ENCODE results near the gene GEMIN4.
"Not testable (repeated sequence)": the region's sequence is repeated elsewhere in the genome, so short reads cannot be mapped to it uniquely, and the experiment has no call there.

GEMIN4 gene

GRCh38 chr17:704111-704864 is 47.8 kb downstream of the GEMIN4 start:
- Histone ChIP-seq H3K4me3 (ENCODE audit: low read depth, low read length) (no peak overlapping the region), H3K27ac (no peak overlapping the region), H3K9me3 (ENCODE audit: severe bottlenecking) (no peaks in the 10 kb centered on the region), H3K27me3 (ENCODE audit: insufficient read depth, low read depth, severe bottlenecking) (no peaks in the 10 kb centered on the region), H3K36me3 (peaks cover 21% of the 10 kb centered on the region)
- DNase-seq, result no peak
- no peak for TF ChIP-seq CTCF (IDR thresholded peaks at IDR 0.05; ENCODE audit: low read depth, low read length)

GRCh38 chr17:703081-703875 is 48.8 kb downstream of the GEMIN4 start:
- H3K4me3 ChIP-seq (ENCODE audit: low read depth, low read length), result no peak overlapping the region
- TF ChIP-seq CTCF (IDR thresholded peaks at IDR 0.05; ENCODE audit: low read depth, low read length), result no peak
- H3K27ac ChIP-seq, result no peak overlapping the region
- no peaks in the 10 kb centered on the region for H3K9me3 ChIP-seq (ENCODE audit: severe bottlenecking)
- no peaks in the 10 kb centered on the region for H3K27me3 ChIP-seq (ENCODE audit: insufficient read depth, low read depth, severe bottlenecking)
- H3K36me3 ChIP-seq, result peaks cover 12% of the 10 kb centered on the region
- no peak for DNase-seq

GRCh38 chr17:700504-701094 is 51.5 kb downstream of the GEMIN4 start:
- no peaks in the 10 kb centered on the region for H3K9me3 ChIP-seq (ENCODE audit: severe bottlenecking)
- no peaks in the 10 kb centered on the region for H3K27me3 ChIP-seq (ENCODE audit: insufficient read depth, low read depth, severe bottlenecking)
- H3K36me3 ChIP-seq, result peaks cover 20% of the 10 kb centered on the region
- H3K4me3 ChIP-seq (ENCODE audit: low read depth, low read length), result no peak overlapping the region
- no peak for TF ChIP-seq CTCF (IDR thresholded peaks at IDR 0.05; ENCODE audit: low read depth, low read length)
- no peak overlapping the region for H3K27ac ChIP-seq
- DNase-seq, result no peak

GRCh38 chr17:699345-699744 is 52.7 kb downstream of the GEMIN4 start:
- Histone ChIP-seq H3K36me3 (peaks cover 26% of the 10 kb centered on the region), H3K27me3 (ENCODE audit: insufficient read depth, low read depth, severe bottlenecking) (no peaks in the 10 kb centered on the region), H3K9me3 (ENCODE audit: severe bottlenecking) (no peaks in the 10 kb centered on the region), H3K27ac (no peak overlapping the region), H3K4me3 (ENCODE audit: low read depth, low read length) (no peak overlapping the region)
- TF ChIP-seq CTCF (IDR thresholded peaks at IDR 0.05; ENCODE audit: low read depth, low read length), result no peak
- DNase-seq, result no peak

GRCh38 chr17:698096-698495 is 54.0 kb downstream of the GEMIN4 start:
- H3K27ac ChIP-seq, result not testable (repeated sequence)
- peaks cover 26% of the 10 kb centered on the region for H3K36me3 ChIP-seq

GRCh38 chr17:697682-698081 is 54.4 kb downstream of the GEMIN4 start:
- Histone ChIP-seq H3K4me3 (ENCODE audit: low read depth, low read length) (no peak overlapping the region), H3K36me3 (peaks cover 28% of the 10 kb centered on the region)
- TF ChIP-seq CTCF (IDR thresholded peaks at IDR 0.05; ENCODE audit: low read depth, low read length), result no peak

More at GRCh38 chr17:698096-698495, 54.0 kb downstream of the GEMIN4 start:
- not testable (repeated sequence) for H3K9me3 ChIP-seq (ENCODE audit: severe bottlenecking); H3K27me3 ChIP-seq (ENCODE audit: insufficient read depth, low read depth, severe bottlenecking); H3K4me3 ChIP-seq (ENCODE audit: low read depth, low read length); DNase-seq

More at GRCh38 chr17:697682-698081, 54.4 kb downstream of the GEMIN4 start:
- Histone ChIP-seq H3K9me3 (ENCODE audit: severe bottlenecking) (no peaks in the 10 kb centered on the region), H3K27ac (no peak overlapping the region), H3K27me3 (ENCODE audit: insufficient read depth, low read depth, severe bottlenecking) (no peaks in the 10 kb centered on the region)
- DNase-seq, result no peak

Data from WERI-Rb-1 (cell line).